Neural cell (in vitro differentiated cells): ENCODE measurements around the gene IQGAP2. TPM values are rescaled to one million over a fixed set of nuclear protein-coding genes. Genes with fewer than 3 reads are reported as not detected.

Experiments used
- H2AFZ ChIP-seq: fragments of 200-600, 300-800 bp; sonication (generic), shearing (Covaris generic); 2 replicates; pipeline ENCODE4 v1.6.0; 2014; ENCODE audit warnings: low read depth, mild to moderate bottlenecking, antibody characterized with exemption, low read length, moderate library complexity
- H3F3A ChIP-seq: fragments of 200-600 bp; shearing (Covaris generic); 2 replicates; pipeline ENCODE4 v1.6.1; 2016; ENCODE audit warnings: mild to moderate bottlenecking, moderate library complexity, mixed read lengths, antibody characterized with exemption, low read length; ENCODE audit not compliant: insufficient read depth, poor library complexity, severe bottlenecking
- H3K27ac ChIP-seq: fragments of 200-600, 300-800 bp; sonication (generic), shearing (Covaris generic); 2 replicates; pipeline ENCODE4 v1.5.1; 2014; ENCODE audit warnings: mild to moderate bottlenecking, low read length, moderate library complexity
- H3K27me3 ChIP-seq: fragments of 300-800, 200-600 bp; sonication (generic), shearing (Covaris generic); 2 replicates; pipeline ENCODE4 v1.6.0; 2014; ENCODE audit warnings: mild to moderate bottlenecking, low read depth, low read length, moderate library complexity; ENCODE audit not compliant: insufficient read depth
- H3K36me3 ChIP-seq: fragments of 300-800, 200-600 bp; sonication (generic), shearing (Covaris generic); 2 replicates; pipeline ENCODE4 v1.5.1; 2014; ENCODE audit warnings: mild to moderate bottlenecking, antibody characterized with exemption, low read length, moderate library complexity; ENCODE audit not compliant: insufficient read depth
- H3K4me2 ChIP-seq: fragments of 300-800, 200-600 bp; sonication (generic), shearing (Covaris generic); 2 replicates; pipeline ENCODE4 v1.6.0; 2014; ENCODE audit warnings: mild to moderate bottlenecking, low read length
- H3K4me3 ChIP-seq: fragments of 300-800, 200-600 bp; sonication (generic), shearing (Covaris generic); 2 replicates; pipeline ENCODE4 v1.5.1; 2014; ENCODE audit warnings: mild to moderate bottlenecking, low read length, moderate library complexity
- H3K79me2 ChIP-seq: fragments of 200-600 bp; shearing (Covaris generic); replicated peaks from 2 replicates; pipeline ENCODE4 v1.6.0; 2014; ENCODE audit warnings: mild to moderate bottlenecking, low read length, moderate library complexity; ENCODE audit not compliant: insufficient read depth
- H3K9ac ChIP-seq: fragments of 300-800, 200-600 bp; sonication (generic), shearing (Covaris generic); 2 replicates; pipeline ENCODE4 v1.6.1; 2016; ENCODE audit warnings: mild to moderate bottlenecking, low read length, mixed read lengths
- H3K9me2 ChIP-seq: fragments of 200-600 bp; shearing (Covaris generic); 2 replicates; pipeline ENCODE4 v1.6.1; 2016; ENCODE audit warnings: mild to moderate bottlenecking, low read length, mixed read lengths; ENCODE audit not compliant: insufficient read depth
- H3K9me3 ChIP-seq: fragments of 200-600, 300-800 bp; sonication (generic), shearing (Covaris generic); 2 replicates; pipeline ENCODE4 v1.6.1; 2016; ENCODE audit warnings: mild to moderate bottlenecking, mixed run types, low read length, moderate library complexity, mixed read lengths
- H4K20me1 ChIP-seq: fragments of 200-600 bp; shearing (Covaris generic); 2 replicates; pipeline ENCODE4 v1.6.1; 2016; ENCODE audit warnings: mild to moderate bottlenecking, mixed run types; ENCODE audit not compliant: insufficient read depth
- CTCF ChIP-seq: fragments of 450-650 bp; IDR thresholded peaks from 2 replicates; pipeline ENCODE4 v1.5.1; 2014; ENCODE audit warnings: antibody characterized with exemption, mild to moderate bottlenecking, moderate library complexity; ENCODE audit not compliant: poor library complexity, severe bottlenecking
- EP300 ChIP-seq: fragments of 450-650 bp; conservative IDR thresholded peaks from 2 replicates; pipeline ENCODE4 v1.6.1; 2014; ENCODE audit warnings: antibody characterized with exemption, mild to moderate bottlenecking, moderate library complexity; ENCODE audit not compliant: poor library complexity, severe bottlenecking
- EZH2 ChIP-seq: fragments of 200-600, 300-800 bp; shearing (Covaris generic), sonication (generic); IDR thresholded peaks from 2 replicates; pipeline ENCODE4 v1.6.1; 2014; ENCODE audit warnings: antibody characterized with exemption, low read length, borderline replicate concordance, mild to moderate bottlenecking; ENCODE audit not compliant: insufficient read depth, poor library complexity, severe bottlenecking
- MXI1 ChIP-seq: fragments of 450-650 bp; conservative IDR thresholded peaks from 2 replicates; pipeline ENCODE4 v1.6.1; 2014; ENCODE audit warnings: antibody characterized with exemption, mild to moderate bottlenecking; ENCODE audit not compliant: poor library complexity, severe bottlenecking
- POLR2AphosphoS5 ChIP-seq: IDR thresholded peaks from 2 replicates; pipeline ENCODE4 v1.6.1; 2012
- RAD21 ChIP-seq: fragments of 450-650 bp; conservative IDR thresholded peaks from 2 replicates; pipeline ENCODE4 v1.6.1; 2014; ENCODE audit warnings: antibody characterized with exemption, mild to moderate bottlenecking, moderate library complexity
- SMC3 ChIP-seq: fragments of 450-650 bp; conservative IDR thresholded peaks from 2 replicates; pipeline ENCODE4 v1.6.1; 2014; ENCODE audit warnings: antibody characterized with exemption, mild to moderate bottlenecking, moderate library complexity; ENCODE audit not compliant: poor library complexity
- TAF1 ChIP-seq: IDR thresholded peaks from 2 replicates; pipeline ENCODE4 v1.6.1; 2012; ENCODE audit warnings: low read depth
- polyA plus RNA-seq: library from polyadenylated mRNA; depleted of rRNA; stranded (reverse); fragments of >200 nt; gene quantifications from 2 replicates; pipeline ENCODE4 v1.2.3, GENCODE V29; 2014
- TF ChIP-seq, protein P1 (sequence below): IDR thresholded peaks from 2 replicates; pipeline ENCODE4 v1.6.1; 2012; ENCODE audit warnings: borderline replicate concordance

IQGAP2 gene
- polyA plus RNA-seq, 1 donor from 2014 or later, result 5.2 TPM

- Histone ChIP-seq H2AFZ (no peak overlapping the region), H3F3A (no peaks in the 10 kb centered on the region), H3K27me3 (no peaks in the 10 kb centered on the region), H3K4me2 (no peak overlapping the region), H3K9me2 (no peaks in the 10 kb centered on the region), H3K4me3 (no peak overlapping the region), H4K20me1 (no peaks in the 10 kb centered on the region), H3K9me3 (no peaks in the 10 kb centered on the region), H3K9ac (no peak overlapping the region), H3K27ac (no peak overlapping the region), H3K36me3 (no peaks in the 10 kb centered on the region), H3K79me2 (no peaks in the 10 kb centered on the region)
- TF ChIP-seq, protein P1, sequence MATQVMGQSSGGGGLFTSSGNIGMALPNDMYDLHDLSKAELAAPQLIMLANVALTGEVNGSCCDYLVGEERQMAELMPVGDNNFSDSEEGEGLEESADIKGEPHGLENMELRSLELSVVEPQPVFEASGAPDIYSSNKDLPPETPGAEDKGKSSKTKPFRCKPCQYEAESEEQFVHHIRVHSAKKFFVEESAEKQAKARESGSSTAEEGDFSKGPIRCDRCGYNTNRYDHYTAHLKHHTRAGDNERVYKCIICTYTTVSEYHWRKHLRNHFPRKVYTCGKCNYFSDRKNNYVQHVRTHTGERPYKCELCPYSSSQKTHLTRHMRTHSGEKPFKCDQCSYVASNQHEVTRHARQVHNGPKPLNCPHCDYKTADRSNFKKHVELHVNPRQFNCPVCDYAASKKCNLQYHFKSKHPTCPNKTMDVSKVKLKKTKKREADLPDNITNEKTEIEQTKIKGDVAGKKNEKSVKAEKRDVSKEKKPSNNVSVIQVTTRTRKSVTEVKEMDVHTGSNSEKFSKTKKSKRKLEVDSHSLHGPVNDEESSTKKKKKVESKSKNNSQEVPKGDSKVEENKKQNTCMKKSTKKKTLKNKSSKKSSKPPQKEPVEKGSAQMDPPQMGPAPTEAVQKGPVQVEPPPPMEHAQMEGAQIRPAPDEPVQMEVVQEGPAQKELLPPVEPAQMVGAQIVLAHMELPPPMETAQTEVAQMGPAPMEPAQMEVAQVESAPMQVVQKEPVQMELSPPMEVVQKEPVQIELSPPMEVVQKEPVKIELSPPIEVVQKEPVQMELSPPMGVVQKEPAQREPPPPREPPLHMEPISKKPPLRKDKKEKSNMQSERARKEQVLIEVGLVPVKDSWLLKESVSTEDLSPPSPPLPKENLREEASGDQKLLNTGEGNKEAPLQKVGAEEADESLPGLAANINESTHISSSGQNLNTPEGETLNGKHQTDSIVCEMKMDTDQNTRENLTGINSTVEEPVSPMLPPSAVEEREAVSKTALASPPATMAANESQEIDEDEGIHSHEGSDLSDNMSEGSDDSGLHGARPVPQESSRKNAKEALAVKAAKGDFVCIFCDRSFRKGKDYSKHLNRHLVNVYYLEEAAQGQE, result no peak
- no peak for TF ChIP-seq EZH2
- TF ChIP-seq MXI1, result no peak
- TF ChIP-seq CTCF, result no peak
Observed at GRCh38 chr5:76694317-76694716, 291.2 kb downstream of the IQGAP2 start.

DNA sequence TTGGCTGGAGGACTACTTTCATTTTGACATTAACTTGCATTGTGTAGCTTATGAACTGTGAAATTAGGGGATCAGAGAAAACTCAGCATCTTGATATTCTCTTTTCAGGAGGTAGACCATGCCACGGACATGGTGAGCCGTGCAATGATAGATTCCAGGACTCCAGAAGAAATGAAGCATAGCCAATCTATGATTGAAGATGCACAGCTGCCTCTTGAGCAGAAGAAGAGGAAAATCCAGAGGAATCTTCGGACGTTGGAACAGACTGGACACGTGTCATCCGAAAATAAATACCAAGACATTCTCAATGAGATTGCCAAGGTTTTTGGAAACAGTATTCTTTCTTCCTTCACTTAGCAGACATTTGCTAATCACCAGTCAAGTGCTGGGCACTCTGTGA is 292.3 kb downstream of the IQGAP2 start:
- Histone ChIP-seq H3F3A (no peaks in the 10 kb centered on the region), H3K27me3 (no peaks in the 10 kb centered on the region), H3K9ac (no peak overlapping the region), H3K4me2 (no peak overlapping the region), H3K27ac (no peak overlapping the region), H3K9me2 (no peaks in the 10 kb centered on the region), H3K9me3 (no peaks in the 10 kb centered on the region), H3K79me2 (no peaks in the 10 kb centered on the region), H3K4me3 (no peak overlapping the region), H2AFZ (no peak overlapping the region), H4K20me1 (no peaks in the 10 kb centered on the region), H3K36me3 (no peaks in the 10 kb centered on the region)
- no peak for TF ChIP-seq CTCF
- TF ChIP-seq EP300, result no peak
- TF ChIP-seq SMC3, result no peak
- TF ChIP-seq EZH2, result no peak
- TF ChIP-seq, protein P1, result no peak
- TF ChIP-seq MXI1, result no peak
- no peak for TF ChIP-seq POLR2AphosphoS5
- no peak for TF ChIP-seq RAD21
- no peak for TF ChIP-seq TAF1
